ENCODE results near the gene WNT2.

WNT2 gene

GRCh38 chr7:117322741-117323304 is at the start of gene WNT2:
Gene WNT2 (minus strand): TSS chr7:117323058. CDS start chr7:117322989, 69 bp downstream.
- DNase-seq: no peak

GRCh38 chr7:117372073-117372472 is 49.2 kb upstream of the WNT2 start:
- DNase-seq: no peak

GRCh38 chr7:117364339-117365080 is 41.7 kb upstream of the WNT2 start:
- DNase-seq: no peak

- no peak for DNase-seq
Observed at GRCh38 chr7:117362294-117362888, 39.5 kb upstream of the WNT2 start.

- no peak for DNase-seq
Observed at GRCh38 chr7:117350027-117350426, 27.2 kb upstream of the WNT2 start.

GRCh38 chr7:117349570-117349969 is 26.7 kb upstream of the WNT2 start:
- DNase-seq: no peak

GRCh38 chr7:117347962-117348672 is 25.3 kb upstream of the WNT2 start:
- DNase-seq: no peak

- no peak for DNase-seq
Observed at GRCh38 chr7:117347480-117347879, 24.6 kb upstream of the WNT2 start.

GRCh38 chr7:117346161-117346560 is 23.3 kb upstream of the WNT2 start:
- DNase-seq: no peak

GRCh38 chr7:117338020-117338419 is 15.2 kb upstream of the WNT2 start:
- no peak for DNase-seq

GRCh38 chr7:117333168-117333567 is 10.3 kb upstream of the WNT2 start:
- no peak for DNase-seq

GRCh38 chr7:117332031-117332430 is 9.2 kb upstream of the WNT2 start:
- no peak for DNase-seq

- no peak for DNase-seq
Observed at GRCh38 chr7:117325836-117326235, 3.0 kb upstream of the WNT2 start.

- no peak for DNase-seq
Observed at GRCh38 chr7:117324960-117325359, 2.1 kb upstream of the WNT2 start.

- DNase-seq: no peak
Observed at GRCh38 chr7:117323851-117324711, 1.2 kb upstream of the WNT2 start.

GRCh38 chr7:117323305-117323850 is 520 bp upstream of the WNT2 start:
- no peak for DNase-seq

- no peak for DNase-seq
Observed at GRCh38 chr7:117320523-117320922, 2.3 kb downstream of the WNT2 start.

GRCh38 chr7:117319181-117319580 is 3.7 kb downstream of the WNT2 start:
- no peak for DNase-seq

GRCh38 chr7:117313582-117313981 is 9.3 kb downstream of the WNT2 start:
- DNase-seq: no peak

- no peak for DNase-seq
Observed at GRCh38 chr7:117312593-117313580, 10.0 kb downstream of the WNT2 start.

- no peak for DNase-seq
Observed at GRCh38 chr7:117308891-117309290, 14.0 kb downstream of the WNT2 start.

Measured in NCI-H1417 treated with DMSO at 0.1 percent for 48 hours (cell line).